Measurements from ENCODE around the gene SPECC1. TPM values are rescaled to one million over a fixed set of nuclear protein-coding genes. Genes with fewer than 3 reads are reported as not detected.

SPECC1 gene
- total RNA-seq, 6 donors from 2014 or later: 21.8 to 65.0 (median 33.9) TPM

- ATAC-seq (ENCODE audit: low FRiP score in 2 of 2): no peak
These were observed 244.2 kb downstream of the SPECC1 start for GRCh38 chr17:20253323-20253722.

GRCh38 chr17:20254541-20254940 lies 245.4 kb downstream of the SPECC1 start:
- WGBS, 2 donors: 82 to 84% methylated on average over 2 of the region's 2 CpGs
- H3K36me3 ChIP-seq: peaks cover 0 to 12% (median 2%) of the 10 kb centered on the region in 4 donors
- DNase-seq (no peak), ATAC-seq (ENCODE audit: low FRiP score in 2 of 2) (no peak)
- H3K27ac ChIP-seq: no peak overlapping the region
- H3K4me3 ChIP-seq: no peak overlapping the region
- no peaks in the 10 kb centered on the region for H3K27me3 ChIP-seq
- no peaks in the 10 kb centered on the region for H3K9me3 ChIP-seq
- no peaks in the 10 kb centered on the region for H3K4me1 ChIP-seq
- TF ChIP-seq CTCF (IDR thresholded peaks at IDR 0.05): no peak
- TF ChIP-seq EP300 (IDR thresholded peaks at IDR 0.05): no peak
- TF ChIP-seq POLR2AphosphoS5 (IDR thresholded peaks at IDR 0.05): no peak
- TF ChIP-seq POLR2A (IDR thresholded peaks at IDR 0.05): no peak

More at GRCh38 chr17:20253323-20253722, 244.2 kb downstream of the SPECC1 start:
- no peak for TF ChIP-seq POLR2A (IDR thresholded peaks at IDR 0.05)
- TF ChIP-seq EP300 (IDR thresholded peaks at IDR 0.05): no peak
- no peak for TF ChIP-seq POLR2AphosphoS5 (IDR thresholded peaks at IDR 0.05)
- no peak for TF ChIP-seq CTCF (IDR thresholded peaks at IDR 0.05)
- no peaks in the 10 kb centered on the region for H3K4me1 ChIP-seq
- WGBS, 2 donors: 82 to 93% methylated on average over 7 of the region's 7 CpGs
- H3K27me3 ChIP-seq: no peaks in the 10 kb centered on the region
- H3K9me3 ChIP-seq: peaks cover 0 to 5% (median 0%) of the 10 kb centered on the region in 4 donors
- H3K27ac ChIP-seq: no peak overlapping the region
- H3K36me3 ChIP-seq: peaks cover 0 to 9% (median 2%) of the 10 kb centered on the region in 4 donors
- no peak for DNase-seq
- H3K4me3 ChIP-seq: no peak overlapping the region

GRCh38 chr17:20256144-20256543 lies 247.0 kb downstream of the SPECC1 start:
- no peak overlapping the region for H3K27ac ChIP-seq
- no peak overlapping the region for H3K4me3 ChIP-seq
- no peak for ATAC-seq (ENCODE audit: low FRiP score in 2 of 2)
- DNase-seq: no peak
- H3K36me3 ChIP-seq: peaks cover 0 to 23% (median 9%) of the 10 kb centered on the region in 4 donors
- H3K9me3 ChIP-seq: no peaks in the 10 kb centered on the region
- TF ChIP-seq POLR2A (IDR thresholded peaks at IDR 0.05) (no peak), EP300 (IDR thresholded peaks at IDR 0.05) (no peak), POLR2AphosphoS5 (IDR thresholded peaks at IDR 0.05) (no peak)
- WGBS, 2 donors: 90 to 100% methylated on average over 2 of the region's 2 CpGs
- H3K4me1 ChIP-seq: no peaks in the 10 kb centered on the region
- H3K27me3 ChIP-seq: no peaks in the 10 kb centered on the region

- DNase-seq: no peak
- H3K4me3 ChIP-seq: no peak overlapping the region
- H3K27ac ChIP-seq: no peak overlapping the region
- no peaks in the 10 kb centered on the region for H3K4me1 ChIP-seq
- no peaks in the 10 kb centered on the region for H3K9me3 ChIP-seq
- peaks cover 0 to 23% (median 9%) of the 10 kb centered on the region in 4 donors for H3K36me3 ChIP-seq
- WGBS, 2 donors: 82 to 97% methylated on average over 1 of the region's 1 CpG
- no peak for ATAC-seq (ENCODE audit: low FRiP score in 2 of 2)
- TF ChIP-seq POLR2AphosphoS5 (IDR thresholded peaks at IDR 0.05) (no peak), POLR2A (IDR thresholded peaks at IDR 0.05) (no peak), EP300 (IDR thresholded peaks at IDR 0.05) (no peak), CTCF (IDR thresholded peaks at IDR 0.05) (no peak)
- H3K27me3 ChIP-seq: no peaks in the 10 kb centered on the region
These were observed 247.8 kb downstream of the SPECC1 start for GRCh38 chr17:20257008-20257407.

GRCh38 chr17:20257798-20258197 lies 248.6 kb downstream of the SPECC1 start:
- Histone ChIP-seq H3K27me3 (no peaks in the 10 kb centered on the region), H3K9me3 (no peaks in the 10 kb centered on the region), H3K27ac (no peak overlapping the region), H3K4me1 (no peaks in the 10 kb centered on the region), H3K36me3 (peaks cover 0 to 23% (median 9%) of the 10 kb centered on the region in 4 donors), H3K4me3 (no peak overlapping the region)
- 87 to 90% methylated on average over 3 of the region's 3 CpGs for WGBS, 2 donors
- ATAC-seq (ENCODE audit: low FRiP score in 2 of 2): no peak
- no peak for DNase-seq
- no peak for TF ChIP-seq CTCF (IDR thresholded peaks at IDR 0.05)
- no peak for TF ChIP-seq POLR2A (IDR thresholded peaks at IDR 0.05)
- TF ChIP-seq EP300 (IDR thresholded peaks at IDR 0.05): no peak
- TF ChIP-seq POLR2AphosphoS5 (IDR thresholded peaks at IDR 0.05): no peak
